SKM-1 (cell line): ENCODE results near the gene PPM1H.
"Not testable (repeated sequence)": the region's sequence is repeated elsewhere in the genome, so short reads cannot be mapped to it uniquely, and the experiment has no call there.

Source experiments
- DNase-seq: peaks from one replicate; lab custom pipeline; 2025; ENCODE audit not compliant: unreplicated experiment; lab: John Stamatoyannopoulos, UW

The PPM1H gene

GRCh38 chr12:62840806-62841205 lies 94.1 kb downstream of the PPM1H start:
- no peak for DNase-seq

- DNase-seq, result no peak
Measured at GRCh38 chr12:62839869-62840660, 94.9 kb downstream of the PPM1H start.

- no peak for DNase-seq
Measured at GRCh38 chr12:62834971-62835547, 99.9 kb downstream of the PPM1H start.

GRCh38 chr12:62834406-62834805 lies 100.5 kb downstream of the PPM1H start:
- no peak for DNase-seq

GRCh38 chr12:62833634-62834033 lies 101.3 kb downstream of the PPM1H start:
- DNase-seq, result no peak

- no peak for DNase-seq
Measured at GRCh38 chr12:62832558-62832957, 102.4 kb downstream of the PPM1H start.

- DNase-seq, result no peak
Measured at GRCh38 chr12:62832027-62832426, 102.9 kb downstream of the PPM1H start.

- DNase-seq, result no peak
Measured at GRCh38 chr12:62827855-62828254, 107.1 kb downstream of the PPM1H start.

- no peak for DNase-seq
Measured at GRCh38 chr12:62827042-62827441, 107.9 kb downstream of the PPM1H start.

GRCh38 chr12:62817556-62818271 lies 117.2 kb downstream of the PPM1H start:
- DNase-seq, result no peak

- no peak for DNase-seq
Measured at GRCh38 chr12:62814243-62814642, 120.7 kb downstream of the PPM1H start.

GRCh38 chr12:62813031-62813829 lies 121.7 kb downstream of the PPM1H start:
- no peak for DNase-seq

GRCh38 chr12:62811481-62811880 lies 123.5 kb downstream of the PPM1H start:
- not testable (repeated sequence) for DNase-seq

GRCh38 chr12:62808166-62808879 lies 126.6 kb downstream of the PPM1H start:
- DNase-seq, result no peak

GRCh38 chr12:62806893-62807292 lies 128.1 kb downstream of the PPM1H start:
- DNase-seq, result no peak

GRCh38 chr12:62806244-62806836 lies 128.6 kb downstream of the PPM1H start:
- no peak for DNase-seq

- DNase-seq, result no peak
Measured at GRCh38 chr12:62805517-62805916, 129.4 kb downstream of the PPM1H start.

- DNase-seq, result no peak
Measured at GRCh38 chr12:62803756-62804155, 131.2 kb downstream of the PPM1H start.

GRCh38 chr12:62802984-62803383 lies 132.0 kb downstream of the PPM1H start:
- no peak for DNase-seq

GRCh38 chr12:62802321-62802720 lies 132.6 kb downstream of the PPM1H start:
- DNase-seq, result no peak
